Neural cell (in vitro differentiated cells): ENCODE results near the gene CPZ. TPM values are rescaled to one million over a fixed set of nuclear protein-coding genes. Genes with fewer than 3 reads are reported as not detected.
A peak's percentile ranks its signal among the peaks of the same experiment; 100 is the strongest.

Experiments
- H2AFZ ChIP-seq: fragments of 200-600, 300-800 bp; sonication (generic), shearing (Covaris generic); 2 replicates; pipeline ENCODE4 v1.6.0; 2014; ENCODE audit warnings: low read depth, mild to moderate bottlenecking, antibody characterized with exemption, low read length, moderate library complexity
- H3F3A ChIP-seq: fragments of 200-600 bp; shearing (Covaris generic); 2 replicates; pipeline ENCODE4 v1.6.1; 2016; ENCODE audit warnings: mild to moderate bottlenecking, moderate library complexity, mixed read lengths, antibody characterized with exemption, low read length; ENCODE audit not compliant: insufficient read depth, poor library complexity, severe bottlenecking
- H3K27ac ChIP-seq: fragments of 200-600, 300-800 bp; sonication (generic), shearing (Covaris generic); 2 replicates; pipeline ENCODE4 v1.5.1; 2014; ENCODE audit warnings: mild to moderate bottlenecking, low read length, moderate library complexity
- H3K27me3 ChIP-seq: fragments of 300-800, 200-600 bp; sonication (generic), shearing (Covaris generic); 2 replicates; pipeline ENCODE4 v1.6.0; 2014; ENCODE audit warnings: mild to moderate bottlenecking, low read depth, low read length, moderate library complexity; ENCODE audit not compliant: insufficient read depth
- H3K36me3 ChIP-seq: fragments of 300-800, 200-600 bp; sonication (generic), shearing (Covaris generic); 2 replicates; pipeline ENCODE4 v1.5.1; 2014; ENCODE audit warnings: mild to moderate bottlenecking, antibody characterized with exemption, low read length, moderate library complexity; ENCODE audit not compliant: insufficient read depth
- H3K4me2 ChIP-seq: fragments of 300-800, 200-600 bp; sonication (generic), shearing (Covaris generic); 2 replicates; pipeline ENCODE4 v1.6.0; 2014; ENCODE audit warnings: mild to moderate bottlenecking, low read length
- H3K4me3 ChIP-seq: fragments of 300-800, 200-600 bp; sonication (generic), shearing (Covaris generic); 2 replicates; pipeline ENCODE4 v1.5.1; 2014; ENCODE audit warnings: mild to moderate bottlenecking, low read length, moderate library complexity
- H3K79me2 ChIP-seq: fragments of 200-600 bp; shearing (Covaris generic); replicated peaks from 2 replicates; pipeline ENCODE4 v1.6.0; 2014; ENCODE audit warnings: mild to moderate bottlenecking, low read length, moderate library complexity; ENCODE audit not compliant: insufficient read depth
- H3K9ac ChIP-seq: fragments of 300-800, 200-600 bp; sonication (generic), shearing (Covaris generic); 2 replicates; pipeline ENCODE4 v1.6.1; 2016; ENCODE audit warnings: mild to moderate bottlenecking, low read length, mixed read lengths
- H3K9me2 ChIP-seq: fragments of 200-600 bp; shearing (Covaris generic); 2 replicates; pipeline ENCODE4 v1.6.1; 2016; ENCODE audit warnings: mild to moderate bottlenecking, low read length, mixed read lengths; ENCODE audit not compliant: insufficient read depth
- H3K9me3 ChIP-seq: fragments of 200-600, 300-800 bp; sonication (generic), shearing (Covaris generic); 2 replicates; pipeline ENCODE4 v1.6.1; 2016; ENCODE audit warnings: mild to moderate bottlenecking, mixed run types, low read length, moderate library complexity, mixed read lengths
- H4K20me1 ChIP-seq: fragments of 200-600 bp; shearing (Covaris generic); 2 replicates; pipeline ENCODE4 v1.6.1; 2016; ENCODE audit warnings: mild to moderate bottlenecking, mixed run types; ENCODE audit not compliant: insufficient read depth
- EP300 ChIP-seq: fragments of 450-650 bp; conservative IDR thresholded peaks from 2 replicates; pipeline ENCODE4 v1.6.1; 2014; ENCODE audit warnings: antibody characterized with exemption, mild to moderate bottlenecking, moderate library complexity; ENCODE audit not compliant: poor library complexity, severe bottlenecking
- EZH2 ChIP-seq: fragments of 200-600, 300-800 bp; shearing (Covaris generic), sonication (generic); IDR thresholded peaks from 2 replicates; pipeline ENCODE4 v1.6.1; 2014; ENCODE audit warnings: antibody characterized with exemption, low read length, borderline replicate concordance, mild to moderate bottlenecking; ENCODE audit not compliant: insufficient read depth, poor library complexity, severe bottlenecking
- MXI1 ChIP-seq: fragments of 450-650 bp; conservative IDR thresholded peaks from 2 replicates; pipeline ENCODE4 v1.6.1; 2014; ENCODE audit warnings: antibody characterized with exemption, mild to moderate bottlenecking; ENCODE audit not compliant: poor library complexity, severe bottlenecking
- POLR2AphosphoS5 ChIP-seq: IDR thresholded peaks from 2 replicates; pipeline ENCODE4 v1.6.1; 2012
- RAD21 ChIP-seq: fragments of 450-650 bp; conservative IDR thresholded peaks from 2 replicates; pipeline ENCODE4 v1.6.1; 2014; ENCODE audit warnings: antibody characterized with exemption, mild to moderate bottlenecking, moderate library complexity
- SMC3 ChIP-seq: fragments of 450-650 bp; conservative IDR thresholded peaks from 2 replicates; pipeline ENCODE4 v1.6.1; 2014; ENCODE audit warnings: antibody characterized with exemption, mild to moderate bottlenecking, moderate library complexity; ENCODE audit not compliant: poor library complexity
- TAF1 ChIP-seq: IDR thresholded peaks from 2 replicates; pipeline ENCODE4 v1.6.1; 2012; ENCODE audit warnings: low read depth
- polyA plus RNA-seq: library from polyadenylated mRNA; depleted of rRNA; stranded (reverse); fragments of >200 nt; gene quantifications from 2 replicates; pipeline ENCODE4 v1.2.3, GENCODE V29; 2014
- TF ChIP-seq, protein P1 (sequence below): fragments of 450-650 bp; IDR thresholded peaks from 2 replicates; pipeline ENCODE4 v1.5.1; 2014; ENCODE audit warnings: antibody characterized with exemption, mild to moderate bottlenecking, moderate library complexity; ENCODE audit not compliant: poor library complexity, severe bottlenecking
- TF ChIP-seq, protein P2 (sequence below): IDR thresholded peaks from 2 replicates; pipeline ENCODE4 v1.6.1; 2012; ENCODE audit warnings: borderline replicate concordance

Gene CPZ
- polyA plus RNA-seq, 1 donor from 2014 or later: not detected

DNA sequence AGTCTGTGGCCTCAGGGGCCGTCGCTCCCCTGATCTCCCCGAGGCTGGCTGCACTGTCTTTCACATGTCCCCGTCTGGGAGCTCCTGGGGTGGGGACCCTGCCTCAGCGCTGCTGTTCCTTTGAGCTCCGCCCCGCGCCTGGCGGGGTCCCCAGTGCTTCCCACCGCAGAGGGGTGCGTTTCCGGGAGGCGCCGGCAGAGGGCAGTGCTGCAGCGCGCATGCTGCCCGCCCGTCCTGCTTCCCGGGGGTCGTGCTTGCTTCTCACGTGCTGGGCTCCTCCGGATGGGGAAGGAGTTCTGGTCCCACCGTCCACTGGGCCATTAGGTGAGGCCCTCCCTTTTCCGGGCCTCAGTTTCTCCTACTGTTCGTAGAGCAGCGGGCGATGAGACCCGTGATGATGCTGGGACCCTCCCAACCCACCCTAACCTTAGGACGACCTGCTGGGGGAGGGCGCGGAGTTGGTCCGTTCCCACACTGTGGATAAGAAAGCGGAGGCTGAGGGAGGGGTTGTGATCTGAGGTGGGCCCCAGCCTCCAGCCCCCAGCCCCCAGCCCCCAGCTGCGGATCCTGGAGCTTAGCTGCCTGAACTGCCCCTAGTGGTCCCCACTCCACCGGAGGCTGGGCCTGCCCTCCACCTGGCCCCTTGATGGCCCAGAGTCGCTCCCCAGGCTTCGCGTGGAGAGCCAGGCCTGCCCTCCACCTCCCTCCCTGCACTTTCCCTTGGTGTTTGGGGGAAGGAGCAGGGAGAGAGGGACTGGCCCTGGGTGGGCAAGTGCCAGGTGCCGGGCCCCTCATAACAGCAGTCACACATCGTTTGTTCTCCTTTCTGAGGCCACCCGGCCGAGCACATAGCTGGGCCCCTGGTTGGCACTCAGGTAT is 15.3 kb downstream of the CPZ start:
- no peak for TF ChIP-seq POLR2AphosphoS5
- TF ChIP-seq SMC3: peak; percentile 91
- TF ChIP-seq, protein P1, sequence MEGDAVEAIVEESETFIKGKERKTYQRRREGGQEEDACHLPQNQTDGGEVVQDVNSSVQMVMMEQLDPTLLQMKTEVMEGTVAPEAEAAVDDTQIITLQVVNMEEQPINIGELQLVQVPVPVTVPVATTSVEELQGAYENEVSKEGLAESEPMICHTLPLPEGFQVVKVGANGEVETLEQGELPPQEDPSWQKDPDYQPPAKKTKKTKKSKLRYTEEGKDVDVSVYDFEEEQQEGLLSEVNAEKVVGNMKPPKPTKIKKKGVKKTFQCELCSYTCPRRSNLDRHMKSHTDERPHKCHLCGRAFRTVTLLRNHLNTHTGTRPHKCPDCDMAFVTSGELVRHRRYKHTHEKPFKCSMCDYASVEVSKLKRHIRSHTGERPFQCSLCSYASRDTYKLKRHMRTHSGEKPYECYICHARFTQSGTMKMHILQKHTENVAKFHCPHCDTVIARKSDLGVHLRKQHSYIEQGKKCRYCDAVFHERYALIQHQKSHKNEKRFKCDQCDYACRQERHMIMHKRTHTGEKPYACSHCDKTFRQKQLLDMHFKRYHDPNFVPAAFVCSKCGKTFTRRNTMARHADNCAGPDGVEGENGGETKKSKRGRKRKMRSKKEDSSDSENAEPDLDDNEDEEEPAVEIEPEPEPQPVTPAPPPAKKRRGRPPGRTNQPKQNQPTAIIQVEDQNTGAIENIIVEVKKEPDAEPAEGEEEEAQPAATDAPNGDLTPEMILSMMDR: peak; percentile 93
- TF ChIP-seq MXI1: peak; percentile 44
- peak; percentile 90 for TF ChIP-seq RAD21
- TF ChIP-seq TAF1: no peak
- TF ChIP-seq EP300: no peak
- TF ChIP-seq EZH2: no peak
- TF ChIP-seq, protein P2, sequence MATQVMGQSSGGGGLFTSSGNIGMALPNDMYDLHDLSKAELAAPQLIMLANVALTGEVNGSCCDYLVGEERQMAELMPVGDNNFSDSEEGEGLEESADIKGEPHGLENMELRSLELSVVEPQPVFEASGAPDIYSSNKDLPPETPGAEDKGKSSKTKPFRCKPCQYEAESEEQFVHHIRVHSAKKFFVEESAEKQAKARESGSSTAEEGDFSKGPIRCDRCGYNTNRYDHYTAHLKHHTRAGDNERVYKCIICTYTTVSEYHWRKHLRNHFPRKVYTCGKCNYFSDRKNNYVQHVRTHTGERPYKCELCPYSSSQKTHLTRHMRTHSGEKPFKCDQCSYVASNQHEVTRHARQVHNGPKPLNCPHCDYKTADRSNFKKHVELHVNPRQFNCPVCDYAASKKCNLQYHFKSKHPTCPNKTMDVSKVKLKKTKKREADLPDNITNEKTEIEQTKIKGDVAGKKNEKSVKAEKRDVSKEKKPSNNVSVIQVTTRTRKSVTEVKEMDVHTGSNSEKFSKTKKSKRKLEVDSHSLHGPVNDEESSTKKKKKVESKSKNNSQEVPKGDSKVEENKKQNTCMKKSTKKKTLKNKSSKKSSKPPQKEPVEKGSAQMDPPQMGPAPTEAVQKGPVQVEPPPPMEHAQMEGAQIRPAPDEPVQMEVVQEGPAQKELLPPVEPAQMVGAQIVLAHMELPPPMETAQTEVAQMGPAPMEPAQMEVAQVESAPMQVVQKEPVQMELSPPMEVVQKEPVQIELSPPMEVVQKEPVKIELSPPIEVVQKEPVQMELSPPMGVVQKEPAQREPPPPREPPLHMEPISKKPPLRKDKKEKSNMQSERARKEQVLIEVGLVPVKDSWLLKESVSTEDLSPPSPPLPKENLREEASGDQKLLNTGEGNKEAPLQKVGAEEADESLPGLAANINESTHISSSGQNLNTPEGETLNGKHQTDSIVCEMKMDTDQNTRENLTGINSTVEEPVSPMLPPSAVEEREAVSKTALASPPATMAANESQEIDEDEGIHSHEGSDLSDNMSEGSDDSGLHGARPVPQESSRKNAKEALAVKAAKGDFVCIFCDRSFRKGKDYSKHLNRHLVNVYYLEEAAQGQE: no peak
- no peak overlapping the region for H3K27ac ChIP-seq
- no peaks in the 10 kb centered on the region for H3K9me2 ChIP-seq
- no peak overlapping the region for H3K4me3 ChIP-seq
- H3K79me2 ChIP-seq: no peaks in the 10 kb centered on the region
- no peaks in the 10 kb centered on the region for H3K36me3 ChIP-seq
- H3F3A ChIP-seq: no peaks in the 10 kb centered on the region
- no peak overlapping the region for H3K9ac ChIP-seq
- no peaks in the 10 kb centered on the region for H3K9me3 ChIP-seq
- no peaks in the 10 kb centered on the region for H3K27me3 ChIP-seq
- no peaks in the 10 kb centered on the region for H4K20me1 ChIP-seq
- H2AFZ ChIP-seq: no peak overlapping the region
- H3K4me2 ChIP-seq: no peak overlapping the region

DNA sequence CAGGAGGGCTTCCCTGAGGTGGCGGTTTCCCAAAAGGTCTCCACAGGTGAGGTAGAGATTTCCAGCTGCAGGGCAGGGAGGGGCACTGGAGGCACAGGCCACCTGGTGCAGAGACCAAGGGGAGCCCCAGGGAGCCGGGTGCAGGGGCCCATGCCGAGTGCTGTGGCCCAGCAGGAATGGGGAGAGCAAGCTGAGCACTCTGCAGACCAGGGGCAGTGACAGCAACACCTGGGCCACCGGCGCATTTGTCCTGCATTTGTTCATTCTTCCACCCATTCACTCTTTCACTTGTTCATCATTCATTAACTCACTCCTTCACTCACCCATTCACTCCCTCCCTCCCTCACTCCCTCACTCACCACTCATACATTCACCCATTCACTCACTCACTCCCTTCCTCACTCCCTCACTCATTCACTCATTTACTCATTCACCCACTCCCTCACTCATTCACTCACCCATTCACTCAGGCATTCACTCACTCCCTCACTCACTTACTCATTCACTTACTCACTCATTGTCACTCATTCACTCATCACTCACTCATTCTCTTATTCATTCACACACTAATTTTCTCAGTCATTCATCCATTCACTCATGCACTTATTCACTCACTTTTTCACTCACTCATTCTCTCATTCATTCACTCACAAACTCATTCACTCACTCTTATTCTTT is 16.3 kb downstream of the CPZ start:
- H3K9me3 ChIP-seq: no peaks in the 10 kb centered on the region
- H3K27ac ChIP-seq: no peak overlapping the region
- no peak overlapping the region for H3K9ac ChIP-seq
- H4K20me1 ChIP-seq: no peaks in the 10 kb centered on the region
- H3K4me3 ChIP-seq: no peak overlapping the region
- H3F3A ChIP-seq: no peaks in the 10 kb centered on the region
- H2AFZ ChIP-seq: no peak overlapping the region
- H3K9me2 ChIP-seq: no peaks in the 10 kb centered on the region
- no peaks in the 10 kb centered on the region for H3K36me3 ChIP-seq
- TF ChIP-seq TAF1 (no peak), EP300 (no peak), SMC3 (no peak), EZH2 (no peak), POLR2AphosphoS5 (no peak), MXI1 (no peak), RAD21 (no peak)
- TF ChIP-seq, protein P2: no peak
- TF ChIP-seq, protein P1: no peak
- no peaks in the 10 kb centered on the region for H3K79me2 ChIP-seq
- no peaks in the 10 kb centered on the region for H3K27me3 ChIP-seq
- no peak overlapping the region for H3K4me2 ChIP-seq
